DND-41 (cell line): ENCODE measurements around the gene MSL1.
A peak's percentile ranks its signal among the peaks of the same experiment; 100 is the strongest.

ENCODE experiments used
- ATAC-seq: fragments of 200-7000 bp; cut with Tn5 transposase; 3 replicates; pipeline ENCODE4 v1.9.1; 2021; ENCODE audit warnings: low read depth; ENCODE audit not compliant: insufficient read depth
- DNase-seq: peaks from one replicate; pipeline ENCODE4 v3.0.0-alpha.2; 2020
- H2AFZ ChIP-seq: 2 replicates; pipeline ENCODE4 v1.6.0; 2012; ENCODE audit warnings: low read depth, low read length
- H3K27ac ChIP-seq: 2 replicates; pipeline ENCODE4 v1.5.1; 2012; ENCODE audit warnings: low read length, inconsistent platforms
- H3K27me3 ChIP-seq: fragments of 200-600 bp; sonication (generic); 2 replicates; pipeline ENCODE4 v1.6.0; 2012; ENCODE audit warnings: low read length, mild to moderate bottlenecking, inconsistent platforms; ENCODE audit not compliant: insufficient read depth, poor library complexity
- H3K36me3 ChIP-seq: 2 replicates; pipeline ENCODE4 v1.5.1; 2012; ENCODE audit warnings: low read length, inconsistent platforms; ENCODE audit not compliant: insufficient read depth
- H3K4me1 ChIP-seq: 2 replicates; pipeline ENCODE4 v1.5.1; 2012; ENCODE audit warnings: mild to moderate bottlenecking, low read length; ENCODE audit not compliant: insufficient read depth
- H3K4me2 ChIP-seq: 2 replicates; pipeline ENCODE4 v1.6.0; 2012; ENCODE audit warnings: mild to moderate bottlenecking, moderate library complexity, low read length, inconsistent platforms; ENCODE audit not compliant: insufficient read depth
- H3K4me3 ChIP-seq, 2 experiments: fragments of 200-600 bp in 1 of 2; shearing (Covaris generic) in 1 of 2; 2 replicates each; pipeline ENCODE4 v1.5.1; 2012 to 2016; ENCODE audit warnings: inconsistent platforms in 2 of 2, low read length in 2 of 2, mild to moderate bottlenecking in 2 of 2, low read depth in 1 of 2, moderate library complexity in 1 of 2
- H3K79me2 ChIP-seq: 2 replicates; pipeline ENCODE4 v1.6.0; 2012; ENCODE audit warnings: low read length, inconsistent platforms; ENCODE audit not compliant: insufficient read depth
- H3K9ac ChIP-seq: 2 replicates; pipeline ENCODE4 v1.6.0; 2012; ENCODE audit warnings: low read depth, mild to moderate bottlenecking, inconsistent platforms, low read length, moderate library complexity
- H3K9me3 ChIP-seq: 2 replicates; pipeline ENCODE4 v1.5.1; 2012; ENCODE audit warnings: low read length, moderate library complexity, mild to moderate bottlenecking, inconsistent platforms; ENCODE audit not compliant: insufficient read depth, severe bottlenecking
- H4K20me1 ChIP-seq: 2 replicates; pipeline ENCODE4 v1.6.0; 2012; ENCODE audit warnings: low read length; ENCODE audit not compliant: insufficient read depth
- CTCF ChIP-seq: IDR thresholded peaks from 2 replicates; pipeline ENCODE4 v1.5.1; 2012; ENCODE audit warnings: borderline replicate concordance, low read length, moderate library complexity, mild to moderate bottlenecking; ENCODE audit not compliant: poor library complexity, severe bottlenecking; ENCODE audit errors: extremely low read depth
- EZH2 ChIP-seq: IDR thresholded peaks from 3 replicates; pipeline ENCODE4 v1.6.1; 2012; ENCODE audit warnings: borderline replicate concordance, low read depth, mild to moderate bottlenecking, moderate library complexity, low read length, inconsistent platforms; ENCODE audit not compliant: severe bottlenecking

The MSL1 gene

GRCh38 chr17:40073454-40074174, 48.2 kb upstream of the MSL1 start:
- H3K9me3 ChIP-seq, result no peaks in the 10 kb centered on the region
- DNase-seq, result no peak
- no peak overlapping the region for H3K9ac ChIP-seq
- no peak overlapping the region for H2AFZ ChIP-seq
- peaks cover 21% of the 10 kb centered on the region for H3K4me1 ChIP-seq
- H3K27ac ChIP-seq, result no peak overlapping the region
- peaks cover 22% of the 10 kb centered on the region for H3K79me2 ChIP-seq
- H3K27me3 ChIP-seq, result no peaks in the 10 kb centered on the region
- H3K4me2 ChIP-seq, result no peak overlapping the region
- peaks cover 37% of the 10 kb centered on the region for H3K36me3 ChIP-seq
- peaks cover 25% of the 10 kb centered on the region for H4K20me1 ChIP-seq
- no peak for ATAC-seq
- no peak for TF ChIP-seq EZH2
- peak; percentile 5 for TF ChIP-seq CTCF
- H3K4me3 ChIP-seq, result no peak overlapping the region

- TF ChIP-seq CTCF (no peak), EZH2 (no peak)
- DNase-seq, result no peak
Measured at GRCh38 chr17:40074175-40074512, 47.6 kb upstream of the MSL1 start.

GRCh38 chr17:40074871-40075200, 46.9 kb upstream of the MSL1 start:
- Histone ChIP-seq H4K20me1 (peaks cover 25% of the 10 kb centered on the region), H3K79me2 (peaks cover 16% of the 10 kb centered on the region), H3K36me3 (peaks cover 42% of the 10 kb centered on the region), H2AFZ (no peak overlapping the region), H3K27ac (no peak overlapping the region), H3K4me3 (no peak overlapping the region), H3K9ac (no peak overlapping the region), H3K4me1 (peaks cover 9% of the 10 kb centered on the region), H3K4me2 (no peak overlapping the region), H3K9me3 (no peaks in the 10 kb centered on the region), H3K27me3 (no peaks in the 10 kb centered on the region)
- ATAC-seq, result no peak
- no peak for TF ChIP-seq CTCF
- no peak for TF ChIP-seq EZH2
- no peak for DNase-seq

More at GRCh38 chr17:40074175-40074512, 47.6 kb upstream of the MSL1 start:
- peaks cover 22% of the 10 kb centered on the region for H3K79me2 ChIP-seq
- no peak overlapping the region for H3K9ac ChIP-seq
- H3K4me3 ChIP-seq, result no peak overlapping the region
- peaks cover 25% of the 10 kb centered on the region for H4K20me1 ChIP-seq
- no peak overlapping the region for H3K27ac ChIP-seq
- H2AFZ ChIP-seq, result no peak overlapping the region
- no peak overlapping the region for H3K4me2 ChIP-seq
- no peaks in the 10 kb centered on the region for H3K27me3 ChIP-seq
- peaks cover 37% of the 10 kb centered on the region for H3K36me3 ChIP-seq
- H3K9me3 ChIP-seq, result no peaks in the 10 kb centered on the region
- ATAC-seq, result no peak
- peaks cover 16% of the 10 kb centered on the region for H3K4me1 ChIP-seq
